GM18505 (cell line): ENCODE results near the gene GPR135.

ENCODE experiments used
- ATAC-seq: cut with Tn5 transposase; IDR thresholded peaks from one replicate; pipeline ENCODE4 v1.9.1; 2021; ENCODE audit not compliant: unreplicated experiment
- POLR2A ChIP-seq: IDR thresholded peaks from 4 replicates; pipeline ENCODE4 v1.6.1; 2011; ENCODE audit warnings: borderline replicate concordance; ENCODE audit not compliant: insufficient read depth, insufficient read length; ENCODE audit errors: extremely low read depth

The GPR135 gene

DNA sequence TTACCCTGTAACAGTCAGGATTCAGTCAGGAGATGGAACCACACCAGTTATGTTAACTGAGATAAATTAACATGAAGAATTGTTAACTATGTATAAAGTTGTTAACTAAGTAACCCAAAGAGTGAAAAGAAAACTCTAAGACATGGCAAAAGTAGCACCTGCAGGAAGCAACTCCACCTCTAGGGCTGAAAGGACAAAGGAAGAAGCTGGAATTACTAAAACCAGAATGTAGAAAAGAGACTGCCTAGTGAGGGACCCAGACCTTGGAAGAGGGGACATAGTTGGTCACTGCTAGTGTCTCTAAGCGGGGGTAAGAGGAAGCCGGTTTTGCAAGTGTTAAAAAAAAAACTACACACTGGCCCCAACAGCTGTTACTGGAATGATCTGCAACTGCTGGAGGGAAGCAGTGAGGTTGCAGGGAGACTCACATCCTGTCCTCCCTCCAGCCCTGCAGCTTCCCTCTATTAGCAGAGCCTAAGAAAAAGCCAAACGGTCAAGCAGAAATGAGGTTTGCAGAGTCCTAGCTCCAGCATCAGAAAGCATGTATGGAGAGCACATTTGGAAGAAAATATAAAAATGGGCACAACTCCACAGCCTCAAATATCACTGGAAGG is 39.8 kb downstream of the GPR135 start:
- no peak for ATAC-seq
- TF ChIP-seq POLR2A: no peak

GRCh38 chr14:59424341-59425071 is 40.7 kb downstream of the GPR135 start:
- ATAC-seq: no peak
- no peak for TF ChIP-seq POLR2A

- no peak for ATAC-seq
- no peak for TF ChIP-seq POLR2A
These were observed 42.9 kb downstream of the GPR135 start for GRCh38 chr14:59422069-59422881.

DNA sequence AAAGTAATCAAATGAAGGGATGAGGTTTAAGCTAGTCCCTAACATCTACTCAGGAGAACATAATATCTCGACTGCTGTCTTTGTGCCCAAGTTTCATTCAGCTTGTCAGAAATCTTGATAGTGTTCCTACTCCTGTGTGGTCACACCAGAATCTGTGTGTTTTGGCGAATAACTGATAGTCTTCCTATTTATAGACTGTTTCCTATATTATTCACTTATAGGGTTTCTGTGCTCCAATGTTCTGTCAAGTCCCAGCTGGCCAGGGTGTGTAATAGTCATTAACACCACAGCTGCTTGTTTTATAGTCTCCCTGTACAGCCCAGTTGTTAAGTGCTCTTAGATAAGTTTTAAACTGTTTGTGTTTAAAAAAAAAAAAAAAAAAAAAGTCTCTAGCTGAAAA is 45.9 kb downstream of the GPR135 start:
- no peak for TF ChIP-seq POLR2A
- ATAC-seq: no peak

DNA sequence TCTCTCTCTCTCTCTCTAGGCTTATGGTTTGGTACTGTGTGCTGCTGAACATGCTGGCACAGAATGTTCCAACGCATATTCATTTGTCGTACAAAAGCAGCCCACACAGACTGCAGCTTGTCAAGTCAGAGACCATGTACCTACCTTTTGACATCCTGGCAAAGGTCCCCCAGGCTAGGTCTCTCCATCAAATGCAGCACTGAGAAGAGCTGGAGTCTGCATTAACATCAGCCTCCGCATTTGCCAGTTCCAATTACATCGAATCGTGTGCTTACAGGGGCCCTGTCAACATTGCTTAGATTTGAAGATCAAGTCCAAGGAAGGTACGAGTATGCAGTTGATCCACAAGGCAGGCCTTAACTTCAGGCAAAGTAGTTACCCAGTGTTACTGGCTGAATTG is 47.9 kb downstream of the GPR135 start:
- no peak for TF ChIP-seq POLR2A

DNA sequence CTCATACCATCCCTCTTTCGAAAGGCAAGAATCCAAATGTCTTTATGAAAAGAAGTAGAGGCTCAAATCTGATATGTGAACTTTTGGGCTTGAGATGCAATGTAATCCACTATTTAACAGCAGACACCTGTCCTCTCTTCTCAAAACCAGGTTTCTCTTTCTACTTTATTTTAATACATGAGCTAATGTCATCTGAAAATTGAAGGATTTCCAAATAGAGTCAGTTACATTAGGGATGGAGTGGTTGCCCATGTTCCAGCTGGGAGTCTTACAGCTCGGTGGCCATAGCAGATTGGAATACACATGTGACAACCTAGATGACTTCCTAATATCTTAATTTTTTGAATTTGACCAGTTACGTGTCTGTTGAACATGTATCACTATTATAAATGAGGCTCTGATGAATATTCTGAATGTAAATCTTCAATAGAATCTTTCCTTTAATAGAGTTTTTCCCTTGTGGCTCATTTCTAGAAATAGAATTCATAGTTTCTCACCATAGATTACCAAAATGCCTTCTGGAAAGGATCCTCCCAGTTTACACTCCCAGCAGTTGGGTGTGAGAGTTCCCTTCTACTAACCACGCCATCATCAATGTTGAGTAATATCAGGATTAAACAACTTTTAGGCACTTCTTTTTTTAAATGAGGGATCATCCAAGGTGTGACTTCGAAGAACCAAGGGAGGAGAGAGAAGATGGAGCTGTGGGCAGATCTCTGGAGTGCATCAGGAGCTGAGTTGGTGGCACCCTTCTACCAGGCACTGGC is 49.2 kb downstream of the GPR135 start:
- no peak for TF ChIP-seq POLR2A

More for the DNA sequence above, 47.9 kb downstream of the GPR135 start:
- no peak for ATAC-seq

More for the DNA sequence above, 49.2 kb downstream of the GPR135 start:
- no peak for ATAC-seq
